ENCODE measurements around the gene GTF2A1.
A peak's percentile ranks its signal among the peaks of the same experiment; 100 is the strongest.
"Not testable (repeated sequence)": the region's sequence is repeated elsewhere in the genome, so short reads cannot be mapped to it uniquely, and the experiment has no call there.

The GTF2A1 gene

GRCh38 chr14:81231540-81231939 is 10.8 kb upstream of the GTF2A1 start:
- no peak for DNase-seq (ENCODE audit: low read depth)

- DNase-seq (ENCODE audit: low read depth), result no peak
These were observed 3.5 kb upstream of the GTF2A1 start for GRCh38 chr14:81224222-81224621.

DNA sequence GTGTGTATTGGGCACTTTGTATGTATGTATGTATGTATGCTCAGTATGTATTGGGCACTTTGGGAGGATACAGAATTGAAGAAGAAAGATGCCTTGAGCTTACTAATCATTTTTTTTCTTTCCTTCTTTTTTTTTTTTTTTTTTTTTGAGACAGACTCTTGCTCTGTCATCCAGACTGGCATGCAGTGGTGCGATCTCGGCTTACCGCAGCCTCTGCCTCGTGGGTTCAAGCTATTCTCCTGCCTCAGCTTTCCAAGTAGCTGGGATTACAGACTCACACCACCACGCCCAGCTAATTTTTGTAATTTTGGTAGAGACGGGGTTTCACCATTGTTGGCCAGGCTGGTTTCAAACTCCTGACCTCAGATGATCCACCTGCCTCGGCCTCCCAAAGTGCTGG is 3.0 kb upstream of the GTF2A1 start:
- not testable (repeated sequence) for DNase-seq (ENCODE audit: low read depth)

- DNase-seq (ENCODE audit: low read depth), result no peak
These were observed 1.9 kb upstream of the GTF2A1 start for GRCh38 chr14:81222691-81223090.

- no peak for DNase-seq (ENCODE audit: low read depth)
These were observed 1.4 kb upstream of the GTF2A1 start for GRCh38 chr14:81222126-81222525.

DNA sequence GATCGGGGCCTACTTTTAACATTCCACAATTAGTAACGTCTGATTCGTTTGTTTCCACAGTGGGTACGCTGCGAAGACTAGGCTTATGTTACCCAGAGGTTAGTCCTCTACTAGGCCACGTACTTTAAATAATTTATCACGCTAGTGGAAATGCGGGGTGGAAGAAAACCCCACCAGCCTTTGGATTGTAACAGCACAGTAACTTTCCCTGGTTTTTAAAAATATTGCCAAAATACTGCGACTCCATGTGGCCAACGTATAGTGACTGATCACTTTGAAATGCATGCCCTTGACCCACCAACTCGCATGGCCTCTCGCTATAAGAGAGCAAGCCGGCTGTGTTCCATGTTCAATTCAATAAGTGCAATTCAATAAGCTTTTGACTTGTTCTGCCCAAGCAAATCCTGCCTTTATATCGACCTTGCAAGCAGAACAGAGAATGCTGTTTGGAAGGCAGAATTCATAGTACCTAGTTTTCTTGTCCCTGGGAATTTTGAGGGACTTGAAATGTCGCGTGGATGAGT is 882 bp upstream of the GTF2A1 start:
- DNase-seq (ENCODE audit: low read depth), result no peak

- no peak for DNase-seq (ENCODE audit: low read depth)
These were observed 254 bp downstream of the GTF2A1 start for GRCh38 chr14:81220580-81220829.

DNA sequence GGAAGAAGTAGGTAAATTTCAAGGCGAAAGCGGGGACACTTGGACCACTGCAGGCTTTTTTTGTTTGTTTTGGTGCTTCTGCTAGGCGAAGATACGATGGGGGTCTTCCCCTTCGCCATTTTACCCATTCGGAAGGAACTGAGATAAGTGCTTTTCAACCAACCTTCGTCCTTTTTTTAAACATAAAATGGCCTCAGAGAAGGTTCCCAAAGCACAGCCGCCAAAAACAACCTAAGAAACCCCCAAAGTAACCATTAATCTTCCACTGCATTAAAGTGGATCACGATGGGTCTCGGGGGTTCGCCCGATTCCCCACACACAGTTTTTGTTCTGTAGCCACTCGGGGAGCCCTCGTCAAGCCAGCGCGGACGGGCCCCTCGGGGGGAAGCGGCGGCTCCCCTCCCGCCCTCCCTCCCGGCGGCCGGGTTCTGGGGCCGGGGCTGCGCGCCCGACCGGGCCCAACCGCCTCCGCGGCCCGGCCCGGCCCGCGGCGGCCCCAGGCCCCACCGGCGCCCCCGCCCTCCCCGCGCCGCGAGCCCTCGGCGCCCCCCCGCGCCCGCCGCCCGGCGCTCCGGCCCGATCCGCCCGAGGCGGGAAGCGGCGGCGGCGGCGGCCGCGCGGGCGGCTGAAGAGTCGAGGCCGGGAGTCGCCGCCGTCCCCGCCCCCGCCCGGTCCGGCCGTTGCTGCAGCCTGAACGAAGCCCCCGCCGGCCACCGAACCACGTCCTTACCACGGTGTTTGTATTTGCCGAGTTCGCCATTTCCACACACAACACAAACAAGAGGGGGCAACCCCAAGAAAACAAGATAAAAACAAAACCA is 790 bp downstream of the GTF2A1 start:
- DNase-seq (ENCODE audit: low read depth), result peak; percentile 22

- DNase-seq (ENCODE audit: low read depth), result peak; percentile 78
These were observed 1.5 kb downstream of the GTF2A1 start for GRCh38 chr14:81219210-81219758.

GRCh38 chr14:81211844-81212243 is 8.9 kb downstream of the GTF2A1 start:
- no peak for DNase-seq (ENCODE audit: low read depth)

DNA sequence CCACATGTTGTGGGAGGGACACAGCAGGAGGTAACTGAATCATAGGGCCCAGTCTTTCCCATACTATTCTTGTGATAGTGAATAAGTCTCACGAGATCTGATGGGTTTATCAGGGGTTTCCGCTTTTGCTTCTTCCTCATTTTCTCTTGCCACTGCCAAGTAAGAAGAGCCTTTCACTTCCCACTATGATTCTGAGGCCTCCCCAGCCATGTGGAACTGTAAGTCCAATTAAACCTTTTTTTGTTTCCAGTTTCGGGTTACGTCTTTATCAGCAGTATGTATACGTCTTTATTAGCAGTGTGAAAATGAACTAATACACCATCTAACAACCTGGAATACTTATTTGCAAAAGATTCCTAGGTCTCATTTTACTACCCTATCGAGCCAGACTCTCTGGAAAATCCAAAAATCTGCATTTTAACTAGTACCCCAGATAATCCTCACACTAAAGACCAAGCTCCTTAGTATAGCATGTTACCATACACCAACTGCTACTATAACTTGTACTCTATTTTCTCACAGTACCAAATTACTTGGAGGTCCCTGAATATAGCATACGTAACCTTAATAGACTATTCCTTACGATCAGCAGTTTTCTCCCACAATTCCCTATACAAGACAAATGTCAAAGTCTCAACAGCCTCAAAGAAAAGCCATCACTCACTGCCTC is 11.5 kb downstream of the GTF2A1 start:
- DNase-seq (ENCODE audit: low read depth), result no peak

GRCh38 chr14:81208489-81208888 is 12.3 kb downstream of the GTF2A1 start:
- DNase-seq (ENCODE audit: low read depth), result no peak

GRCh38 chr14:81206115-81206514 is 14.6 kb downstream of the GTF2A1 start:
- no peak for DNase-seq (ENCODE audit: low read depth)

DNA sequence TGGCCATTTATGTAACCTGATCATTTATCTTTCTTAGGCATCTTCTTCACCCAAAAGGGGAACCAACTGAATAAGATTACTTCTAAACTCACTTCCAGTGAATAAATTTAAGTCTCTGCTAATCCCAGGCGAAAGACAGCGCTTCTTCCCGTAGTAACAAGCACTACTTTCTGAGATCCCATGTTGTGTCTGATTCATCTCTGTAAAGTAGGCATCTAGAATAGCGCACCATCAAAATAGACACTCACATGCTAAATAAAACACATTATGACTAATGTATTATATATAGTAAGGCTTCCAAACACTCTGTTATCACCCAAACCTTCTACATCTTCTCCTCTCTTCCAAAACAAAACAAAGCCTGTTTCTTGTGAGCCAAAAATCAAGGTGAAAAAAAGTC is 15.1 kb downstream of the GTF2A1 start:
- no peak for DNase-seq (ENCODE audit: low read depth)

DNA sequence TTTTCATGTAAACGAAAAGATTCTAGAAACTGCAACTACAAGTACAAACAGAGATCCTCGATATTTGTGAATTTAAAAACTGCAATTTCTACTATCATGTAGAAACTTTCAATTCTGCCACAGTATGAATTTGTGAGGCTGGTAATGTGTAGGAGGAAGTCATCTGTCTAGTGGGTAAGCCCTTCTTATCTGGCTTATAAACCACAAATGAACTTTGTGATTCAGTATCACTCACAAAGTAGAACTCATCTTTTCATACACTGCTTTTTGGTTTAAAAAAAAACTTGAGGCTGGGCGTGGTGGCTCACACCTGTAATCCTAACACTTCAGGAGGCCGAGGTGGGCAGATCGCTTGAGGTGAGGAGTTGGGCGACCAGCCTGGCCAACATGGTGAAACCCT is 20.7 kb downstream of the GTF2A1 start:
- no peak for DNase-seq (ENCODE audit: low read depth)

DNA sequence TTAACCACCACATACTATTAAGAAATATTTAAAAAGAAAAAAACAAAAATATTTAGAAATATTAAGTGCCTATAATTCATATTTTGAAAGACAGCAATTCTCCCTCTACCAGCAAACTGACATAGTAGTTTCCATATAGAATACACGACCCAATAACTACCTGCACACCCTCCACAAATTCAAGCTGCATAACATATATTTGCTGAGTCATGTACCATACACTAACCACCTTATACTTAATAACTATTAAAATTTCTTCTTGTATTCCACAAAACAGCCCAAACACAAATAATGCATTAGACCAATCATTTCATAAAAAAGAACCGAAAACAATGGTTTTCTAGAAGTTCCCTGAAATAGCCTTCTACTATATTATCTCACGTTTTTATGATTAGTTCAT is 21.7 kb downstream of the GTF2A1 start:
- DNase-seq (ENCODE audit: low read depth), result no peak

DNA sequence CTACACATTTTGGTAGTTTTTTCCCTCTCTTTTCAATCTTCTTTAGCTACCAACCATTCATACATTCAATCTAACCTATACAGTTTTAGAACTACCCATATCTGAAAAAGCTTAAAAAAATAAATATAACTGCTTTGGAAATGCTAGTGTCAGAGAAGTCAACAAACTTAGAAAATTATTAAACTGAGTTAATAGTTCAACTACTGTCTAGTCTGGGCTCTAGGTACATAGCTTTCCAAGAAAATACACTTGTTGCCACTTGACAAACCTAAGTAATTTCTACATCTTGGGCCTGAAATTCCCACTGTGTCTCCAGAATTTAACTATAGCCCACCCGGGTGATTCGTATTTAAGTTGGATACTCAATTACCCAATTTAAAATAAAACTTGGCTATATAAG is 22.1 kb downstream of the GTF2A1 start:
- no peak for DNase-seq (ENCODE audit: low read depth)

DNA sequence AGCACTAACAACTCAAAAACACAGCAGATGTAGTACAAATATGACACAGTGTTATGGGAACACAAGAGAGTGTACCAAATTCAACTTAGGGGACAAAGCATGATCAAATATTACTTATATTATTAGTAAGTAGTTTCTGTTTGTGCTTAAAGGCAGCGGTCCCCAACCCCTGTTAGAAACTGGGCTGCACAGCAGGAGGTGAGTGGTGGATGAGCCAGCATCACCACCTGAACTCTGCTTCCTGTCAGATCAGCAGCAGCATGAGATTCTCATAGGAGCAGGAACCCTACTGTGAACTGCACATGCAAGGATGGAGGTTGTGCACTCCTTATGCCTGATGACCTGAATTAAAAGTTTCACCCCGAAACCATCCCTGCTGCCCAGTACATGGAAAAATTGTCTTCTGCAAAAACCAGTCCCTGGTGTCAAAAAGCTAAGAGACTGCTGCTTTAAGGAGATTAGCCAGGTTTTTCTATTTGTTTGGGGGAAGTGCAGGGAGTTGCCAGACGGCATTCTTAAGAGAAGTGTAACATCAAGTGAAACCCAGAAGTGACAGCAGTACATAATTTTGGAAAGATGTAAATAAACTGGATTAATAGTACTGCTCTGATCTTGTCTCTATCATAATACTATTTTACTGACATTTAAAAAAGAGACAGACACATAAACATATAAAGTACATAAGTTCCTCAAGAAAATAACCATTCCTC is 26.7 kb downstream of the GTF2A1 start:
- no peak for DNase-seq (ENCODE audit: low read depth)

DNA sequence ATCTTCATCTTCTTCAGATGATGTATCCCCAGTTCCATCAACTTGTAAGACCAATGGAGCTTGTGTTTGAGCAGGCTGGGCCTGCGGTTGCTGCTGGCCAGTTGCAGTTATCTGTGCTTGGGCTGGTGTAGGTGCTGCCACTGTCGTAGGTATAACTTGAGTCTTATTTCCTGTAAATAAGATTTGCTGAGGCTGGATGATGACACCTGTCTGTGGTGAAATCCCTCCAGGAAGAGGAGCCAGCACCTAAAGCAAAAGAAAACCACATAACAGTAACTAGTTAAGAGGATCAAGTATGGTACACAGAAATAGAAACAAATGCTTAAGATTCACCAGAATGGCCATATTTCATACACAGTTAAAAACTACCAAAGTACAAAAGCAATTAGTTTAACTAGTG is 28.2 kb downstream of the GTF2A1 start:
- no peak for DNase-seq (ENCODE audit: low read depth)

DNA sequence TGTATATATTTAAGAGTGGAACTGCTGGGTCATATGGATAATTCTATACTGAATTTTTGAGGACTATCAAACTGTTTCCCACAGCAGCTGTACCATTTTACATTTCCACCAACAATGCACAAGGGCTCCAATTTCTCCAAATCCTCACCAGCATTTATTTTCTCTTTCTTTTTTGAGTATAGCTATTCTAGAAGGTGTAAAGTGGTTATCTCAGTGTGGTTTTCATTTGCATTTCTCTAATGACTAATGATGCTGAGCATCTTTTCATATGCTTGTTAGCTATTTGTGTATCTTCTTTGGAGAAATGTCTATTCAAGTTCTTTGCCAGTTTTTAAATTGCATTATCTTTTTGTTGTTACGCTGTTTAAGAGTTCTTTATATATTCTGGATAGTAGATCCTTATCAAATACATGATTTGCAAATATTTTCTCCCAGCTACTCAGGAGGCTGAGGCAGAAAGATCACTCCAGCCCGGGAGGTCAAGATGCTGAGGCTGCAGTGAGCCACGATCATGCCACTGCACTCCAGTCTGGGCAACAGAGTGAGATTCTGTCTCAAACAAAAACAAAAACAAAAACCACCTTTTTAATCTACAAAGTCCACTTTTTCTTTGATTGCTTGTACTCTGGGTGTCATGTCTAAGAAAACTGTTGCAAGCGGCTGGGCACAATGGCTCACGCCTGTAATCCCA is 32.8 kb downstream of the GTF2A1 start:
- DNase-seq (ENCODE audit: low read depth), result no peak

- no peak for DNase-seq (ENCODE audit: low read depth)
These were observed 41.1 kb downstream of the GTF2A1 start for GRCh38 chr14:81179631-81180030.

DNA sequence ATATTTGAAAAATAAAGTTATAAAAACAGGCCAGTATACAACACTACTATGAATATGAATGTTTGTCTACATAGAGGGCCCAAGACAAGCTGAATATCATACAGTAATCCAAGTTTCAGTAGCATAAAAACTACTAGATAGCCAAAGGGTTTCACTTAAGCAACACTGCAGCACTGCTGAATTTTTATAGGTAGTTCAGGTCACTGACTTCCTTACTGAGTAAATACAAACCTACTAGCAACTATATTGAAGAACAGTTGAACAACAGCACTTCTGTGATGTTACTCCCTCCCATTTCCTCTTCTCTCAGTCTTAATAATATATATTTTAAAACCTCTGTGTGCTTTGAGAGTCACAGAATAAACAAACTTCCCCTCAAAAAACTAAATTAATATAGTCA is 42.7 kb downstream of the GTF2A1 start:
- DNase-seq (ENCODE audit: low read depth), result no peak

Data from activated T-cell treated with anti-CD3 and anti-CD28 coated beads for 1 hour (primary cell).